MM.1S (cell line): ENCODE measurements around the gene CBFA2T3.

Experiments used
- DNase-seq: peaks from one replicate; pipeline ENCODE4 v3.0.0-alpha.2; 2015
- H2AFZ ChIP-seq: fragments of 300-600 bp; sonication (generic); 2 replicates; pipeline ENCODE4 v1.6.0; 2016; ENCODE audit warnings: antibody characterized with exemption, low read length
- H3F3A ChIP-seq: fragments of 300-600 bp; sonication (generic); 2 replicates; pipeline ENCODE4 v1.6.1; 2016; ENCODE audit warnings: mild to moderate bottlenecking, antibody characterized with exemption, low read length, moderate library complexity, mixed read lengths; ENCODE audit not compliant: insufficient read depth
- H3K27ac ChIP-seq: fragments of 300-600 bp; sonication (generic); 2 replicates; pipeline ENCODE4 v1.5.1; 2016; ENCODE audit warnings: mild to moderate bottlenecking, low read length
- H3K27me3 ChIP-seq: fragments of 300-600 bp; sonication (generic); replicated peaks from 2 replicates; pipeline ENCODE4 v1.6.0; 2016; ENCODE audit warnings: low read length; ENCODE audit not compliant: insufficient read depth
- H3K36me3 ChIP-seq: fragments of 300-600 bp; sonication (generic); replicated peaks from 2 replicates; pipeline ENCODE4 v1.6.1; 2016; ENCODE audit warnings: mild to moderate bottlenecking, low read length, mixed read lengths; ENCODE audit not compliant: insufficient read depth
- H3K4me1 ChIP-seq: fragments of 300-600 bp; sonication (generic); 2 replicates; pipeline ENCODE4 v1.6.1; 2016; ENCODE audit warnings: low read length, mixed read lengths
- H3K4me2 ChIP-seq: fragments of 300-600 bp; sonication (generic); 2 replicates; pipeline ENCODE4 v1.6.0; 2016; ENCODE audit warnings: low read depth, low read length
- H3K4me3 ChIP-seq: fragments of 300-600 bp; sonication (generic); 2 replicates; pipeline ENCODE4 v1.5.1; 2016; ENCODE audit warnings: low read length, mixed read lengths
- H3K79me2 ChIP-seq: fragments of 300-600 bp; sonication (generic); 2 replicates; pipeline ENCODE4 v1.6.1; 2016; ENCODE audit warnings: mixed run types, low read length, mixed read lengths
- H3K9ac ChIP-seq: fragments of 300-600 bp; sonication (generic); 2 replicates; pipeline ENCODE4 v1.6.1; 2016; ENCODE audit warnings: low read length, mixed read lengths
- H3K9me2 ChIP-seq: fragments of 300-600 bp; sonication (generic); replicated peaks from 2 replicates; pipeline ENCODE4 v1.6.1; 2016; ENCODE audit warnings: mild to moderate bottlenecking, low read length, mixed read lengths; ENCODE audit not compliant: insufficient read depth
- H3K9me3 ChIP-seq: fragments of 300-600 bp; sonication (generic); replicated peaks from 2 replicates; pipeline ENCODE4 v1.6.1; 2016; ENCODE audit warnings: mild to moderate bottlenecking, low read length, mixed read lengths; ENCODE audit not compliant: insufficient read depth
- H4K20me1 ChIP-seq: fragments of 300-600 bp; sonication (generic); 2 replicates; pipeline ENCODE4 v1.6.1; 2016; ENCODE audit warnings: mild to moderate bottlenecking, low read length, moderate library complexity, mixed read lengths; ENCODE audit not compliant: insufficient read depth
- CTCF ChIP-seq: fragments of 300-600 bp; sonication (generic); IDR thresholded peaks from 2 replicates; pipeline ENCODE4 v1.5.1; 2016; ENCODE audit warnings: antibody characterized with exemption, low read length, mixed read lengths
- EZH2 ChIP-seq: fragments of 300-600 bp; sonication (generic); optimal IDR thresholded peaks from 2 replicates; pipeline ENCODE3; 2017; ENCODE audit warnings: low read depth, mild to moderate bottlenecking, antibody characterized with exemption, low read length, mixed read lengths
- EZH2phosphoT487 ChIP-seq: fragments of 300-600 bp; sonication (generic); IDR thresholded peaks from 2 replicates; pipeline ENCODE4 v1.6.1; 2018; ENCODE audit warnings: antibody characterized with exemption, low read length

The CBFA2T3 gene

GRCh38 chr16:88839745-88840599, 137.0 kb downstream of the CBFA2T3 start:
- no peaks in the 10 kb centered on the region; the same call in none of the 2 replicates for H3K27me3 ChIP-seq
- H3F3A ChIP-seq, result no peaks in the 10 kb centered on the region
- no peaks in the 10 kb centered on the region for H4K20me1 ChIP-seq
- no peak overlapping the region for H3K27ac ChIP-seq
- TF ChIP-seq EZH2phosphoT487 (no peak), CTCF (no peak), EZH2 (no peak)
- H3K9me2 ChIP-seq, result no peaks in the 10 kb centered on the region
- H3K79me2 ChIP-seq, result no peaks in the 10 kb centered on the region
- no peaks in the 10 kb centered on the region for H3K36me3 ChIP-seq
- H3K9me3 ChIP-seq, result no peaks in the 10 kb centered on the region
- H3K4me2 ChIP-seq, result no peak overlapping the region
- no peak for DNase-seq
- no peak overlapping the region for H3K4me3 ChIP-seq
- H3K9ac ChIP-seq, result no peak overlapping the region
- no peaks in the 10 kb centered on the region for H3K4me1 ChIP-seq
- no peak overlapping the region for H2AFZ ChIP-seq

GRCh38 chr16:88839026-88839529, 137.9 kb downstream of the CBFA2T3 start:
- Histone ChIP-seq H3K79me2 (no peaks in the 10 kb centered on the region), H3K9me2 (no peaks in the 10 kb centered on the region), H3K4me2 (no peak overlapping the region), H3K27me3 (no peaks in the 10 kb centered on the region; the same call in none of the 2 replicates), H4K20me1 (no peaks in the 10 kb centered on the region), H3K9ac (no peak overlapping the region), H3F3A (no peaks in the 10 kb centered on the region), H3K9me3 (no peaks in the 10 kb centered on the region), H3K4me1 (no peaks in the 10 kb centered on the region), H3K36me3 (no peaks in the 10 kb centered on the region), H3K4me3 (no peak overlapping the region), H3K27ac (no peak overlapping the region), H2AFZ (no peak overlapping the region)
- TF ChIP-seq CTCF (no peak), EZH2phosphoT487 (no peak), EZH2 (no peak)
- DNase-seq, result no peak

- no peaks in the 10 kb centered on the region for H3K4me1 ChIP-seq
- no peak overlapping the region for H3K4me3 ChIP-seq
- H3K9me3 ChIP-seq, result no peaks in the 10 kb centered on the region
- H3K27me3 ChIP-seq, result no peaks in the 10 kb centered on the region; the same call in none of the 2 replicates
- H3K36me3 ChIP-seq, result no peaks in the 10 kb centered on the region
- H3F3A ChIP-seq, result no peaks in the 10 kb centered on the region
- H3K4me2 ChIP-seq, result no peak overlapping the region
- H3K79me2 ChIP-seq, result no peaks in the 10 kb centered on the region
- H4K20me1 ChIP-seq, result no peaks in the 10 kb centered on the region
- no peak overlapping the region for H3K27ac ChIP-seq
- no peak overlapping the region for H3K9ac ChIP-seq
- no peak for DNase-seq
- no peak overlapping the region for H2AFZ ChIP-seq
- H3K9me2 ChIP-seq, result no peaks in the 10 kb centered on the region
- TF ChIP-seq CTCF (no peak), EZH2 (no peak)
These were observed 138.4 kb downstream of the CBFA2T3 start for GRCh38 chr16:88838566-88838965.
